ENCODE data around the gene FGF4. TPM values are rescaled to one million over a fixed set of nuclear protein-coding genes. Genes with fewer than 3 reads are reported as not detected.

Gene FGF4
- total RNA-seq, 2 experiments from 2014 or later, result not detected

DNA sequence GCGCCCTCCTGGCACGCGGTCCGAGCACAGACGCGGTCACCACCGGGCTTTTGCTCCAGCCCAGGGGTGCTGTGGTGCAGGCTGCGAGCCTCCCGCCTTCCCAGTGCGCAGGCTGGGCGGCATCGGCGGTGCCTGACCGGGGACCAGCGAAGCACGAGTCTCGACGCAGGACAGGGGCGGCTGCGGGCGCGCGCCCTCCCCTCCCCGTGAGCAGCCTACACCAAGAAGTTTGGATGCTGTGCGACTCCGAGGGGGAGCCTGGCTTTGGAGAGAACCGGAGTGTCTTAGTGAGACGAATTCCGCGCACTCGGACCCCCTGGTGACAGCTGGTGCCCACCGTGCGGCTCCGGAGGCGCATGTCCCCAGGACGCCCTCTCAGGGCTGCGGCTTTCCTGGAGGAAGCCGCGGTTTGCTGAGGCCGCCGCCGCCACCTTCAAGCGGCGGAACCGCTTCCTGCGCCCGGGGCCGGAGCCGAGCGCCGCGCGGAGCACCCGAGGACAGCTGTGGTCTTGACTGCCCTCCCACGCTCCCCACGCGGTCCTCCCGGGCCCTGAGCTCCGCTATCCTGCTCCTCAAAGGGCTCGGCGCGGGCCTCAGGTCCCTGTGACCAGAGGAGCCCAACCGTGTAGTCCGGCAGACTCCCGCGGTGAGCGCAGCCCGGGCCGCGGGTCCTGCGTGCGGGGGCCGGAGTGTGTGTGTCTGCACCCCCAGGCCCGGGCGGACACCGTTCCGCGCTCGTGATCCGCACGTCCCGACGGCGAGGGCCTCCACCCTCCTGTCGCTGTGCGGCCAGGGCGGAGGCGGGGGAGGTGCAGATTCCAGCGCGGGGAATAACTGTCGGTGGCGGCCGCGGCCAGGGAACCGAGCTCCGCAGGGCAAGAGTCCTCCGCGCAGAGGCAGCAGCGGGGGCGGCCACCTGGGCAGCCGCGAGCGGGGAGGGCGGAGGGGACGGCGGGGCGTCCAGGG lies 42.4 kb upstream of the FGF4 start:
- ATAC-seq (no peak), DNase-seq (no peak)
- intact Hi-C loops (cut with micrococcal nuclease), result loop anchor here (10.0 kb wide), 1 partner anchor 113 kb away; the partner anchor contains the start of gene FGF19
- H3K36me3 Mint-ChIP-seq (ENCODE audit: low read depth), result no peaks in the 10 kb centered on the region
- H3K9me3 Mint-ChIP-seq, result no peaks in the 10 kb centered on the region
- no peak overlapping the region for H3K4me3 Mint-ChIP-seq
- ChIA-PET POLR2A (no interaction called here), CTCF (no interaction called here)
- H3K27ac Mint-ChIP-seq, result no peak overlapping the region
- no peaks in the 10 kb centered on the region for H3K4me1 Mint-ChIP-seq (ENCODE audit: low read depth)
- H3K27me3 Mint-ChIP-seq, result peaks cover 30% of the 10 kb centered on the region
- no peak for TF ChIP-seq CTCF (IDR thresholded peaks at IDR 0.05)

DNA sequence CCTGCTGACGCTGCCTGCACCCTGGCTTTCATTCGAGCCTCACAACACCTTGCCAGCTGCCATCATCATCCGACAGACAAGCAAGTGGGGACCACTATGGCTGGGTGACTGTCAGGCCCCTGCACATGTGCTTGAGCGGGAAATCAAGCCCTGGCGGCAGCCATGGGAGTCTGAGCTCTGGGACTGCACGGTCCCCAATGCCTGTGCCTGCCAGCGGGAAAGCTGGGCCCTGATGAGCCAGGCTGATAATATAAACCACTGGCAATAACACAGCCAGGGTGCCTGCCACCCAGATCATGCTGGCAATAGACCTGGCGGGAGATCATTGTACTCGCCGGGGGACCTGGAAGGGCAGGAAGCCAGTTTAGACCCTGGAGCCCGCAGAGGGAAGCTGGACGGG lies 41.5 kb upstream of the FGF4 start:
- TF ChIP-seq CTCF (IDR thresholded peaks at IDR 0.05), result no peak
- H3K36me3 Mint-ChIP-seq (ENCODE audit: low read depth), result no peaks in the 10 kb centered on the region
- intact Hi-C loops (cut with micrococcal nuclease), result loop anchor here (10.0 kb wide), 1 partner anchor 112 kb away; the partner anchor contains the start of gene FGF19

DNA sequence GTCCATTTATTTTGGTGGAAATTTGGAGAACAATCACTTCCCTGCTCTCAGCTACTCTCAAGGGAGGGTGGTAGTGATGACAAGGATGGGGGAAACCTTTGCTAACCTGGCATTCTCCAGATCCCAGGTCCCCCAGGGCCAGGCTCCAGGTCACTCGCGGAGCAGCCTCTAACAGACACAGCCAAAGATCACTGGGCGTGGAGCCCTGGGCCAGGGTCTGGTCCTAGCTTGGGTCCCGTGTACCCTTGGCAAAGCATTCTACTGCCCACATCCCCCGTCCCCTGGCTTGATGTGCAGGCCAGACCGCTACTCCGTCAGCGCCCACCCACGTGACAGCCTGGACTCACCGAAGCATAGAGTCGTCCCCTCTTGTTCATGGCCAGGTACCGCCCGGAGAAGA lies 40.8 kb upstream of the FGF4 start:
- POLR2A ChIA-PET, result interaction anchor here (0.6 kb wide), 1 partner anchor 13 kb away, joined by 3 read pairs; no protein-coding TSS in a partner anchor
- DNase-seq, result no peak
- no peak for TF ChIP-seq CTCF (IDR thresholded peaks at IDR 0.05)
- ATAC-seq, result no peak
- CTCF ChIA-PET, result no interaction called here
- H3K36me3 Mint-ChIP-seq (ENCODE audit: low read depth), result no peaks in the 10 kb centered on the region
- no peak overlapping the region for H3K27ac Mint-ChIP-seq
- no peak overlapping the region for H3K4me3 Mint-ChIP-seq
- H3K27me3 Mint-ChIP-seq, result peaks cover 30% of the 10 kb centered on the region
- intact Hi-C loops (cut with micrococcal nuclease), result loop anchor here (10.0 kb wide), 1 partner anchor 111 kb away; the partner anchor contains the start of gene FGF19
- H3K9me3 Mint-ChIP-seq, result no peaks in the 10 kb centered on the region
- H3K4me1 Mint-ChIP-seq (ENCODE audit: low read depth), result no peaks in the 10 kb centered on the region

More for the DNA sequence above, 41.5 kb upstream of the FGF4 start:
- POLR2A ChIA-PET, result interaction anchor here (0.6 kb wide), 1 partner anchor 12 kb away, joined by 3 read pairs; no protein-coding TSS in a partner anchor
- no peaks in the 10 kb centered on the region for H3K9me3 Mint-ChIP-seq
- no peak for DNase-seq
- H3K27me3 Mint-ChIP-seq, result peaks cover 30% of the 10 kb centered on the region
- H3K4me3 Mint-ChIP-seq, result no peak overlapping the region
- no peak overlapping the region for H3K27ac Mint-ChIP-seq
- no peaks in the 10 kb centered on the region for H3K4me1 Mint-ChIP-seq (ENCODE audit: low read depth)
- CTCF ChIA-PET, result no interaction called here
- ATAC-seq, result no peak

DNA sequence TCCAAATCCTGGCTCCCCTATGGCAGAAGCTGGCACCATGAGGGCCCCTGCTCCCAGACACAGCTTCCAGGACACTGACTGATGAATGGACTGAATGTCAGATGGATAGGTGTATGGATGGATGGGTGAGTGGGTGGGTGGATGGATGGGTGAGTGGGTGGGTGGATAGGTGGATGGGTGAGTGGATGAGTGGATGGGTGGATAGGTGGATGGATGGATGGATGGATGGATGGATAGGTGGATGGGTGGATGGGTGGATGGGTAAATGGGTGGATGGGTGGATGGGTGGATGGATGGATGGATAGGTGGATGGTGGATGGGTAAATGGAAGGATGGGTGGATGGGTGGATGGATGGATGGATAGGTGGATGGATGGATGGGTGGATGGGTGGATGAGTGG lies 39.8 kb upstream of the FGF4 start:
- TF ChIP-seq CTCF (IDR thresholded peaks at IDR 0.05), result no peak
- ATAC-seq (no peak), DNase-seq (no peak)
- intact Hi-C loops (cut with micrococcal nuclease), result loop anchor here (10.0 kb wide), 1 partner anchor 110 kb away; the partner anchor contains the start of gene FGF19
- Mint-ChIP-seq H3K4me3 (no peak overlapping the region), H3K27ac (no peak overlapping the region), H3K36me3 (ENCODE audit: low read depth) (no peaks in the 10 kb centered on the region), H3K27me3 (peaks cover 24% of the 10 kb centered on the region), H3K9me3 (no peaks in the 10 kb centered on the region), H3K4me1 (ENCODE audit: low read depth) (no peaks in the 10 kb centered on the region)
- CTCF ChIA-PET, result no interaction called here
- POLR2A ChIA-PET, result no interaction called here

GRCh38 chr11:69814411-69814810 lies 39.3 kb upstream of the FGF4 start:
- intact Hi-C loops (cut with micrococcal nuclease), result loop anchor here (10.0 kb wide), 1 partner anchor 110 kb away; the partner anchor contains the start of gene FGF19
- no peak overlapping the region for H3K4me3 Mint-ChIP-seq
- H3K4me1 Mint-ChIP-seq (ENCODE audit: low read depth), result no peaks in the 10 kb centered on the region
- H3K36me3 Mint-ChIP-seq (ENCODE audit: low read depth), result no peaks in the 10 kb centered on the region
- no peak for ATAC-seq
- no peak for TF ChIP-seq CTCF (IDR thresholded peaks at IDR 0.05)
- peaks cover 25% of the 10 kb centered on the region for H3K27me3 Mint-ChIP-seq
- no peak overlapping the region for H3K27ac Mint-ChIP-seq
- no peak for DNase-seq
- H3K9me3 Mint-ChIP-seq, result no peaks in the 10 kb centered on the region
- ChIA-PET POLR2A (no interaction called here), CTCF (no interaction called here)

Measured in activated CD8-positive, alpha-beta T cell treated with anti-CD3 and anti-CD28 coated beads for 36 hours (primary cell).